Loucy (cell line): Measurements from ENCODE around the gene IL1RN.

Experiments used
- H2AFZ ChIP-seq: fragments of 200-600 bp; sonication (generic); 2 replicates; pipeline ENCODE4 v1.6.0; 2016; ENCODE audit warnings: antibody characterized with exemption, mild to moderate bottlenecking, low read length, moderate library complexity
- H3F3A ChIP-seq: fragments of 200-600 bp; 2 replicates; pipeline ENCODE4 v1.6.0; 2016; ENCODE audit warnings: antibody characterized with exemption, low read depth, mild to moderate bottlenecking
- H3K27me3 ChIP-seq: fragments of 200-600 bp; sonication (generic); 2 replicates; pipeline ENCODE4 v1.6.1; 2014; ENCODE audit warnings: low read length, mild to moderate bottlenecking; ENCODE audit not compliant: insufficient read depth, poor library complexity, severe bottlenecking
- H3K36me3 ChIP-seq: fragments of 200-600 bp; sonication (generic); 2 replicates; pipeline ENCODE4 v1.6.1; 2016; ENCODE audit warnings: low read length; ENCODE audit not compliant: insufficient read depth
- H3K4me1 ChIP-seq: fragments of 200-600 bp; sonication (generic); 2 replicates; pipeline ENCODE4 v1.5.1; 2014; ENCODE audit warnings: low read length, mild to moderate bottlenecking; ENCODE audit not compliant: insufficient read depth, poor library complexity, severe bottlenecking
- H3K4me2 ChIP-seq: fragments of 200-600 bp; sonication (generic); 2 replicates; pipeline ENCODE4 v1.6.0; 2014; ENCODE audit warnings: antibody characterized with exemption, low read length, low read depth, mild to moderate bottlenecking; ENCODE audit not compliant: poor library complexity, severe bottlenecking
- H3K4me3 ChIP-seq: fragments of 200-600 bp; sonication (generic); 2 replicates; pipeline ENCODE4 v1.5.1; 2014; ENCODE audit warnings: low read length, mild to moderate bottlenecking, mixed read lengths; ENCODE audit not compliant: poor library complexity, severe bottlenecking
- H3K79me2 ChIP-seq: fragments of 200-600 bp; sonication (generic); 2 replicates; pipeline ENCODE4 v1.6.1; 2014; ENCODE audit warnings: low read length; ENCODE audit not compliant: insufficient read depth
- H3K9ac ChIP-seq: fragments of 200-600 bp; sonication (generic); 2 replicates; pipeline ENCODE4 v1.6.0; 2014; ENCODE audit warnings: mild to moderate bottlenecking, low read depth, low read length, moderate library complexity; ENCODE audit not compliant: poor library complexity, severe bottlenecking
- H3K9me2 ChIP-seq: fragments of 200-600 bp; sonication (generic); replicated peaks from 2 replicates; pipeline ENCODE4 v1.6.1; 2016; ENCODE audit warnings: low read depth, low read length, mixed read lengths
- H3K9me3 ChIP-seq: fragments of 200-600 bp; sonication (generic); 2 replicates; pipeline ENCODE4 v1.6.1; 2014; ENCODE audit warnings: mild to moderate bottlenecking, antibody characterized with exemption, low read length, low read depth; ENCODE audit not compliant: insufficient read depth
- H4K20me1 ChIP-seq: fragments of 200-600 bp; sonication (generic); 2 replicates; pipeline ENCODE4 v1.6.0; 2014; ENCODE audit warnings: antibody characterized with exemption, low read length, mild to moderate bottlenecking; ENCODE audit not compliant: insufficient read depth, poor library complexity, severe bottlenecking
- CTCF ChIP-seq: fragments of 200-600 bp; sonication (generic); conservative IDR thresholded peaks from 2 replicates; pipeline ENCODE4 v1.5.1; 2014; ENCODE audit warnings: mild to moderate bottlenecking, antibody characterized with exemption, low read length
- EZH2phosphoT487 ChIP-seq: fragments of 200-600 bp; IDR thresholded peaks from 2 replicates; pipeline ENCODE4 v1.6.1; 2018; ENCODE audit warnings: antibody characterized with exemption, mild to moderate bottlenecking, moderate library complexity, borderline replicate concordance

IL1RN gene

GRCh38 chr2:113132414-113133021, 5.1 kb downstream of the IL1RN start:
- Histone ChIP-seq H3K9me2 (no peaks in the 10 kb centered on the region), H3K4me1 (peaks cover 5% of the 10 kb centered on the region), H3K4me3 (no peak overlapping the region), H4K20me1 (no peaks in the 10 kb centered on the region), H3K36me3 (no peaks in the 10 kb centered on the region), H3K9ac (no peak overlapping the region), H3K9me3 (no peaks in the 10 kb centered on the region), H3K4me2 (no peak overlapping the region), H2AFZ (no peak overlapping the region), H3F3A (no peaks in the 10 kb centered on the region), H3K79me2 (no peaks in the 10 kb centered on the region), H3K27me3 (no peaks in the 10 kb centered on the region)
- TF ChIP-seq CTCF (no peak), EZH2phosphoT487 (no peak)

GRCh38 chr2:113133704-113134598, 6.6 kb downstream of the IL1RN start:
- TF ChIP-seq CTCF (no peak), EZH2phosphoT487 (no peak)
- Histone ChIP-seq H3K27me3 (no peaks in the 10 kb centered on the region), H4K20me1 (no peaks in the 10 kb centered on the region), H3K4me3 (no peak overlapping the region), H3K9me2 (no peaks in the 10 kb centered on the region), H3K36me3 (no peaks in the 10 kb centered on the region), H3K79me2 (no peaks in the 10 kb centered on the region), H3F3A (no peaks in the 10 kb centered on the region), H3K9ac (no peak overlapping the region), H3K4me2 (no peak overlapping the region), H3K4me1 (peaks cover 10% of the 10 kb centered on the region), H2AFZ (peak overlapping the region; percentile 41), H3K9me3 (no peaks in the 10 kb centered on the region)

GRCh38 chr2:113134717-113135116, 7.3 kb downstream of the IL1RN start:
- Histone ChIP-seq H2AFZ (no peak overlapping the region), H3K4me3 (no peak overlapping the region), H3F3A (no peaks in the 10 kb centered on the region), H3K27me3 (no peaks in the 10 kb centered on the region), H3K4me2 (no peak overlapping the region), H3K4me1 (peaks cover 13% of the 10 kb centered on the region), H3K79me2 (no peaks in the 10 kb centered on the region), H3K36me3 (no peaks in the 10 kb centered on the region), H4K20me1 (no peaks in the 10 kb centered on the region), H3K9me3 (no peaks in the 10 kb centered on the region), H3K9ac (no peak overlapping the region), H3K9me2 (no peaks in the 10 kb centered on the region)
- no peak for TF ChIP-seq EZH2phosphoT487
